RWPE1 (cell line): ENCODE results near the gene FBXO41.

Experiments
- CTCF ChIA-PET: fragments of 350-600 bp; sonication (Branson Sonifier 250); formaldehyde crosslinking; extraction: SDS; loops from one replicate; lab custom pipeline; 2021; lab: Yijun Ruan, JAX
- POLR2A ChIA-PET: fragments of 400-600 bp; formaldehyde crosslinking; extraction: SDS; loops from one replicate; lab custom pipeline; 2020; ENCODE audit warnings: antibody characterized with exemption; ENCODE audit not compliant: low non-redundant PET; lab: Yijun Ruan, JAX
- DNase-seq: peaks from one replicate; pipeline ENCODE4 v3.0.0; 2012; ENCODE audit warnings: low spot score
- H3K27ac ChIP-seq: fragments of 450-650 bp; 2 replicates; pipeline ENCODE4 v1.5.1; 2017
- CTCF ChIP-seq: fragments of 450-650 bp; conservative IDR thresholded peaks from 2 replicates; pipeline ENCODE4 v1.5.1; 2017; ENCODE audit warnings: low read depth, mild to moderate bottlenecking

FBXO41 gene

GRCh38 chr2:73233932-73234832, 50.1 kb downstream of the FBXO41 start, which contains the start of gene CCT7:
TSS of gene CCT7 (plus strand) at chr2:73234308. CDS start at chr2:73234379, 71 bp downstream.
- no peak for TF ChIP-seq CTCF
- POLR2A ChIA-PET, result interaction anchor here (0.6 to 2.1 kb wide), 6 partner anchors 10 to 503 kb away, joined by 3 to 12 read pairs (median 4); partner anchors contain the start of gene TPRKB
- CTCF ChIA-PET, result interaction anchor here (1.4 to 1.5 kb wide), 2 partner anchors 22 to 26 kb away, joined by 3 to 5 read pairs; no protein-coding TSS in a partner anchor

GRCh38 chr2:73233154-73233931, 50.9 kb downstream of the FBXO41 start, which contains the start of gene PRADC1:
TSS of gene PRADC1 (minus strand) at chr2:73233239. CDS start at chr2:73233160, 79 bp downstream.
- DNase-seq, result peak; percentile 99
- no peak for TF ChIP-seq CTCF
- ChIA-PET POLR2A (interaction anchor here (0.6 to 2.1 kb wide), 6 partner anchors 11 to 504 kb away, joined by 3 to 12 read pairs (median 4); partner anchors contain the start of gene TPRKB), CTCF (interaction anchor here (0.6 to 1.5 kb wide), 4 partner anchors 21 to 621 kb away, joined by 3 to 8 read pairs (median 4); no protein-coding TSS in a partner anchor)
- H3K27ac ChIP-seq, result peak within 1 kb of the TSS; percentile 89

More at GRCh38 chr2:73233932-73234832, 50.1 kb downstream of the FBXO41 start, which contains the start of gene CCT7:
- DNase-seq, result peak; percentile 82
- H3K27ac ChIP-seq, result peak within 1 kb of the TSS; percentile 89

- no peak for DNase-seq
- ChIA-PET CTCF (interaction anchor here (0.6 to 1.4 kb wide), 3 partner anchors 28 to 620 kb away, joined by 3 to 8 read pairs (median 5); no protein-coding TSS in a partner anchor), POLR2A (interaction anchor here (0.9 to 2.1 kb wide), 2 partner anchors 12 kb away, joined by 3 to 12 read pairs; no protein-coding TSS in a partner anchor)
- TF ChIP-seq CTCF, result no peak
- peak overlapping the region; percentile 89 for H3K27ac ChIP-seq
These were observed 51.7 kb downstream of the FBXO41 start for GRCh38 chr2:73232403-73233153.

- no peak overlapping the region for H3K27ac ChIP-seq
- CTCF ChIA-PET, result no interaction called here
- POLR2A ChIA-PET, result no interaction called here
- no peak for TF ChIP-seq CTCF
- DNase-seq, result no peak
These were observed 55.6 kb downstream of the FBXO41 start for GRCh38 chr2:73228631-73229030.

GRCh38 chr2:73227086-73227485, 57.2 kb downstream of the FBXO41 start:
- TF ChIP-seq CTCF, result no peak
- no peak for DNase-seq
- CTCF ChIA-PET, result no interaction called here
- H3K27ac ChIP-seq, result no peak overlapping the region
- POLR2A ChIA-PET, result no interaction called here
